ENCODE measurements around the gene IGFBP1.
"Not testable (repeated sequence)": the region's sequence is repeated elsewhere in the genome, so short reads cannot be mapped to it uniquely, and the experiment has no call there.

Gene IGFBP1

GRCh38 chr7:45888185-45888992 lies at the start of gene IGFBP1:
TSS of gene IGFBP1 (plus strand) at chr7:45888488. CDS start at chr7:45888653, 165 bp downstream.
- no peak for DNase-seq (ENCODE audit: low read depth in 1 of 2, low spot score in 1 of 2)

DNA sequence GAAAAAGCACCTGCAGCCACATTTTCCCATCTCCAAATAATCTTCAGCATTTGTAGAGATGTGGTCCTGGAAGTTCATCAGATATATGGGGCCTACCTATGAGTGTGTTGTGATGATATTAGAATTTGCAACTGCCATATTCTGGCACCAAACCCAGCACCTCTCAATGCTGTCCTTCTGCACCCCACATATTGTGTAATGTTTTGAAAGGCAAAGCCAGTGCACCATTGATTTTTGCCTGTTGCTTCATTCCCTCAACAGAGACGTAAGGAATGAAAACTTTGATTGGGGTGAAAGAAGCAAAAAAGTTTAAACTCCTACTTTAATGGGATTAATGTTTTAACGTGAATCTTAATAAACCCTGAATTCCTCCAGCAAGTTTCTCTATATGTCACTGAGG lies 49.4 kb upstream of the IGFBP1 start:
- DNase-seq (ENCODE audit: low read depth in 1 of 2, low spot score in 1 of 2), result not testable (repeated sequence)

DNA sequence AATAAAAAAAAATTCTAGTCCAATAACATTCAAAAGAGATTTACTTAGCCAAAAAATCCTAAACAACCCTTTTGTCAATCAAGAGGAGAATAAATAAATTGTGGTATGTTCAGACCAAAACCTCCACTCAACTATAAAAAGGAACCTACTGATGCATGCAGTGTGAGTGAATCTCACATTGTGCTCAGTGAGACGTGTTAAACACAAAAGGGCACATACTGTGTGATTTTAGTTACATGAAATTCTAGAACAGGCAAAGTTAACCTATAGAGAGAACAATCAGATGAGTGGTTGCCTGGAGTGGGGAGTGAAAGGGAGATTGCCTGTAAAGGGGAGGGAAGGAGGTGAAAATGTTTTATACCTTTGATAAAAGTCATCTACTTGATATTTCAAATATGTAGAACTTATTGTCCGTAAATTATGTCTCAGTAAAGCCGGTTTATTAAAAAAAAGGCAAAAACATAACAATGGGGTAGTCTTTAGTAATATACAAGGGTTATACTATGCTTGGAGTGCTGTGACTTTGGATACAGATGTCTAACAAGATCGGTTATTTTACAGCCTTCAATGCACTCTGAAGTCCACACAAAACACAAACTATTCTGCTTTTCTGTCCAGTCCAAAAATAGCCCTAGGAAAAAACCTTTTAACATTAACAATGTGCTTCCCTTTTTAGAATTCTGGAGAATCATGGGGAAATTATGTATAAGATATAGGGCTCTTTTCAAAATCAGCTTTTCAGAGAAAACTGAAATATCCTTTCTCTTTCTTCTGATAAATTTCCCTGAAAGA lies 46.2 kb upstream of the IGFBP1 start:
- DNase-seq (ENCODE audit: low read depth in 1 of 2, low spot score in 1 of 2), result not testable (repeated sequence)

DNA sequence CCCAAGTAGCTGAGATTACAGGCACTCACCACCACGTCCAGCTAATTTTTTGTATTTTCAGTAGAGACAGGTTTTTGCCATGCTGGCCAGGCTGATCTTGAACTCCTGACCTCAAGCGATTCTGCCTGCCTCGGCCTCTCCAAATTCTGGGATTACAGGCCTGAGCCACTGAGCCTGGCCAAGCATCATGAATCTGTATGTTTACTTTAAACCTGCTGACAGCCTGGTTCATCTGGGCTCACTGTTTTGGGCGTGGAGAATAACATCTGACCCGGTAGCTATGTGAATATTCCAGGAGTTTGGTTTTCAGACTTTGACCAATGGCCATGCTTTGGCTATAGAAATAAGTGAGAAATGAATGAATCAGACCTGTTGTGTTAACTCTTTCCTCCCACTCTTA lies 41.8 kb upstream of the IGFBP1 start:
- not testable (repeated sequence) for DNase-seq (ENCODE audit: low read depth in 1 of 2, low spot score in 1 of 2)

GRCh38 chr7:45848734-45849133 lies 39.6 kb upstream of the IGFBP1 start:
- DNase-seq (ENCODE audit: low read depth in 1 of 2, low spot score in 1 of 2), result not testable (repeated sequence)

DNA sequence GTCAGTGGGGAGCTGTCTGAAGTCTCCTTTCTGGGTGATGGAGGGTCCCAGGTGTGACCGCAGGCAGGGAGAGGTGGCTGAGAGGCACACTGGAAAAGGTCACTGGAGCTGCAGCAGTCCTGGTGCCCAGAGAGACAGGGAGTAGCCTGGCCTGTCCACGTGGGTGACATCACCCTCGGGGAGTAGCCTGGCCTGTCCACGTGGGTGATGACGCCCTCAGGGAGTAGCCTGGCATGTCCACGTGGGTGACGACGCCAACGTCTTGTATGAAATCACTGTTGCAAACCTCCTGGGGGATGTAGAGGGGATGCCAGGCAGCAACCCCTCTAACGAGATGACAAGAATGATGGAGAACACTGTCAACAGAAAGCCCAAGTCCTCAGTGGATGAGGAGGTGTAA lies 35.3 kb upstream of the IGFBP1 start:
- not testable (repeated sequence) for DNase-seq (ENCODE audit: low read depth in 1 of 2, low spot score in 1 of 2)

GRCh38 chr7:45853491-45853890 lies 34.8 kb upstream of the IGFBP1 start:
- DNase-seq (ENCODE audit: low read depth in 1 of 2, low spot score in 1 of 2), result not testable (repeated sequence)

DNA sequence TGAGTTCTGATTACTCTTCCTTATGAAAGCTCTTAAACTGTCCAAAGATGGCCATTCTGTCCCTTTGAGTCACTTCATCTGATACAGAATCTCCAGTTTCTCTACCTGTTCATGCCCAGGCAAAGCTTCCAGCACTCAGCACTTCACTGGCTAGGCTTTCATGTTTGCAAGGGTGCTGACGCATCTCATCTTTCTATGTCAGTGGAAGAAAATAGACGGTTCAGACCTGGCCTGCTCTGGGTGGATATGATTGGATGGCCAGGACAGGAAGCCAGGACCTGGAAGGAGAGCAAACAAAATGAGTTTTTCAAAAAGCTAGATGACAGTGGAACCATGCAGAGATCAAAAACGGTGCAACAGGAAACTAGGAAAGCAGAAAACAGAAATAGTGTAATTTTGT lies 32.6 kb upstream of the IGFBP1 start:
- DNase-seq (ENCODE audit: low read depth in 1 of 2, low spot score in 1 of 2), result not testable (repeated sequence)

GRCh38 chr7:45856888-45857287 lies 31.4 kb upstream of the IGFBP1 start:
- not testable (repeated sequence) for DNase-seq (ENCODE audit: low read depth in 1 of 2, low spot score in 1 of 2)

- no peak for DNase-seq (ENCODE audit: low read depth in 1 of 2, low spot score in 1 of 2)
These were observed 24.6 kb upstream of the IGFBP1 start for GRCh38 chr7:45863715-45864114.

- DNase-seq (ENCODE audit: low read depth in 1 of 2, low spot score in 1 of 2), result no peak
These were observed 22.5 kb upstream of the IGFBP1 start for GRCh38 chr7:45865594-45866410.

DNA sequence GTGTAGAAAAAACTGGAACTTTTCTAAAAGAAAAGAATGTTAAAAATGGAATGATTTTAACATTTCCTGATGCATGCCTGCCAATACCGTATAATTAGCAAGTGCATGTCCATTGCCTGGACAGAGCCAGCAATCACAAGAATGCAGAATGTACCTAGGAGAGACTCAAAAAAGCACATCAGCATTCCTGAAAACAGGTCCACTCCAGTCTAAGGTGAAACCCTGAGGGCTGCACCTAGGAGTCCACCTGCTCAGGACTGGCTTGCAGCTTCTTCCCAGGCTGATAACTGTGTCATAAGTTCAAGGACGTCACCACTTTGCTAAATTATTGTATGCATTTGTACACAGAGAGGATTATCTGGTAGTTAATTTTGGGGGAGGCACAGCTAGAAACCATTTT lies 20.8 kb upstream of the IGFBP1 start:
- no peak for DNase-seq (ENCODE audit: low read depth in 1 of 2, low spot score in 1 of 2)

DNA sequence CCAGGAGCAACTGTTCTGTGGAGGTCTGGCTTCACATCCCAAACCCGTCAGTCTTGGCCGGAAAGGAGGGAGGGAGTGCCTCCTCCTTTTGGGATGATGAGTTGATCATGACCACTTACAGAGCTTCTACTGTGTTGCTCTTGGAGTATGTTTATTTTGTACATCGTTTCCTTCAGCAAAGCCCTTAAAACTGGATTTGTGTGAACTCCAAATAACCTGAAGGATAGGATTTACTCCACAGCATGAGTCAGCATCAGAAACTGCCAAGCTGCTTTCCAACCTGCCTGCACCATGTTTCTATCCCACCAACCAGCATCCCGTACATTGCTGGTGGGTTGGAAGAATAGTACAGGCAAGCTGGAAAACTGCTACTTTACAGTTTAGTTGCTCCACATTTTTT lies 18.9 kb upstream of the IGFBP1 start:
- DNase-seq (ENCODE audit: low read depth in 1 of 2, low spot score in 1 of 2), result no peak

- DNase-seq (ENCODE audit: low read depth in 1 of 2, low spot score in 1 of 2), result no peak
These were observed 15.9 kb upstream of the IGFBP1 start for GRCh38 chr7:45872116-45873034.

GRCh38 chr7:45873035-45873354 lies 15.3 kb upstream of the IGFBP1 start, which contains the start of gene CCDC201:
TSS of gene CCDC201 (minus strand) at chr7:45873082. CDS start at chr7:45873007, 75 bp downstream.
- DNase-seq (ENCODE audit: low read depth in 1 of 2, low spot score in 1 of 2), result no peak

GRCh38 chr7:45873355-45873754 lies 14.9 kb upstream of the IGFBP1 start:
- no peak for DNase-seq (ENCODE audit: low read depth in 1 of 2, low spot score in 1 of 2)

DNA sequence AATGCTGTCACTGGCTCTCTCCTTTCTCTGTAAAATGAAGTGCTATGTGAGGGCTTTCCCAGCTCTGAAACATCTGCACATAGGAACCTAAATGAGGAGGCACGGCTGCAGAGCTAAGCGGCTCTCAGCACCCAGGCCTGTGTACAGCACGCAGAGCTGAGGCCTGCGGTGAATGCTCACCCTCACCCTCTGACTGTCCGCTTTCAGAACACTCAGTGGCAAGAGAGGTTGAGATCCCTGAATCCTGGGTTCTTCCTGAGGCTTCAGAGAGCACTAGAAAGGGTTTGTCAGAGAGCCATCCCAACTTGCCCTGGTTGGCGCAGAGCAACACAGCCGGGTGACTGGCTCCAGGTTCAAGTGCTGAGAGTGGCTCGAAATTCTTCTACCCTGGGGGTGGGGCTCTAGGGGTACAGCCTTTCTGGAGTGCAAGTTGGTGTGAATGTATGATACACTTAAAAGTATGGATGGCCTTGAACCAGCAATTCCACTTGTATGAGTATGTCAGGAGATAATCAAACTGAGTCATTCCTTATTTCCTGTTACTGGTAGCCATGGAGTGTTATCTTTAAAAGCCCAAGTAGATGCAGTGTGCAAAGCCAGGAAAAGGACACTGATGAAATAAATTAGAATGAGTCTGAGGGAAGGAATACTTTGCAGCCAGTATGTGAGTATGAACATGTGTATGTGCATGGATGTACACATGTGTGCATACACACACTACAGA lies 13.7 kb upstream of the IGFBP1 start:
- no peak for DNase-seq (ENCODE audit: low read depth in 1 of 2, low spot score in 1 of 2)

DNA sequence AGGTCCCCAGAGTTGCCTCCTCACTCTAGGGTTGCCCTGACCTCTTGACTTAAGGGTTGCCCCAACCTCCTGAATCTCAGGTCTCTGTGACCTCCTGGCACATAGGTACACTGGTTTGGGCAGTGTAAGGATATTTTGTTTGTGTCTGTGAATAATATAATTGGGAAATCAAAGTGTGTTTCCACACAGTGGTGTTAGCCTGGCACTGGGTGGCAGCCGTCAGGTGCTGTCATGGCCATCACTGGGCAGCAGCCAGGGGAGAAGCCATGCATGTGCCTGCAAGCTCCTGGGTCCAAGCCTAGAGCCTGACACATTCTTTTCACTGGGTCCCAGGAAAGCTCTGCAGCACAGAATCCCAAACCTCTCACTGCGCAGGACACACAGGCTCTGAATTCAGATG lies 11.8 kb upstream of the IGFBP1 start:
- no peak for DNase-seq (ENCODE audit: low read depth in 1 of 2, low spot score in 1 of 2)

DNA sequence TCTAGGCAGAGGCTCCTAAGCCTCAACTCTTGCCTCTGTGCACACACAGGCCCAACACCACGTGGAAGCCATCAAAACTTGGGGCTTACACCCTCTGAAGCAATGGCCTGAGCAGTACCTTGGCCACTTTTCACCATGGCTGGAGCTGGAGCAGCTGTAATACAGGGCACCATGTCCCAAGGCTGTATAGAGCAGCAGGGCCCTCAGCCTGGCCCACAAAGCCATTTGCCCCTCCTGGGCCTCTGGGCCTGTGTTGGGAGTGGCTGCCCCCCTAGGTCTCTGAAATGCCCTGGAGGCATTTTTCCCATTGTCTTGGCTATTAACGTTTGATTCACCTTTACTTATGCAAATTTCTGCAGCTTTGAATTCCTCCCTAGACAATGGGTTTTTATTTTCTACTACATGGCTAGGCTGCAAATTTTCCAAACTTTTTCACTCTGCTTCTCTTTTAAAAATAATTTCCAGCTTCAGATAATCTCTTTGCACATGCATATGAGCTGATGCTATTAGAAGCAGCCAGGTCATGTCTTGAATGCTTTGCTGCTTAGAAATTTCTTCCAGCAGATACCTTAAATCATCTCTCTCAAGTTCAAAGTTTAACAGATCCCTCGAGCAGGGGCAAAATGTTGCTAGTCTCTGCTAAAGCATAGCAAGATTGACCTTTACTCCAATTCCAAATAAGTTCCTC lies 9.7 kb upstream of the IGFBP1 start:
- DNase-seq (ENCODE audit: low read depth in 1 of 2, low spot score in 1 of 2), result no peak

Measured in activated T-helper 1 cell treated with anti-CD3 and anti-CD28 coated beads, Interleukin-2, amount 50 U/mL, for 16 hours (primary cell).